Measurements from ENCODE around the gene HMGB2. TPM values are rescaled to one million over a fixed set of nuclear protein-coding genes. Genes with fewer than 3 reads are reported as not detected.
A peak's percentile ranks its signal among the peaks of the same experiment; 100 is the strongest.

HMGB2 gene
- total RNA-seq, 1 donor from 2014 or later: 36.1 TPM

- no peak for TF ChIP-seq CTCF (IDR thresholded peaks at IDR 0.05)
- Histone ChIP-seq H3K4me3 (no peak overlapping the region), H3K4me1 (no peaks in the 10 kb centered on the region), H3K9me3 (peaks cover 3 to 23% of the 10 kb centered on the region in 2 donors), H3K27ac (no peak overlapping the region), H3K27me3 (no peaks in the 10 kb centered on the region), H3K36me3 (no peaks in the 10 kb centered on the region)
- DNase-seq (ENCODE audit: low spot score in 2 of 2): no peak
- intact Hi-C loops (cut with DNase I): no loop called here
Measured at GRCh38 chr4:173288698-173289352, 45.3 kb downstream of the HMGB2 start.

- no peaks in the 10 kb centered on the region for H3K27me3 ChIP-seq
- H3K4me1 ChIP-seq: no peaks in the 10 kb centered on the region
- peak in 1 of 2 donors; percentile 73 for DNase-seq (ENCODE audit: low spot score in 2 of 2)
- no peaks in the 10 kb centered on the region for H3K36me3 ChIP-seq
- TF ChIP-seq CTCF (IDR thresholded peaks at IDR 0.05): peak in 2 of 3 experiments; percentile 38 to 50
- H3K27ac ChIP-seq: no peak overlapping the region
- intact Hi-C loops (cut with DNase I): no loop called here
- no peak overlapping the region for H3K4me3 ChIP-seq
- peaks cover 3 to 28% of the 10 kb centered on the region in 2 donors for H3K9me3 ChIP-seq
Measured at GRCh38 chr4:173288296-173288695, 45.9 kb downstream of the HMGB2 start.

- H3K27me3 ChIP-seq: no peaks in the 10 kb centered on the region
- H3K36me3 ChIP-seq: no peaks in the 10 kb centered on the region
- peaks cover 3 to 31% of the 10 kb centered on the region in 2 donors for H3K9me3 ChIP-seq
- no peak overlapping the region for H3K4me3 ChIP-seq
- no peak for TF ChIP-seq CTCF (IDR thresholded peaks at IDR 0.05)
- DNase-seq (ENCODE audit: low spot score in 2 of 2): no peak
- H3K27ac ChIP-seq: no peak overlapping the region
- intact Hi-C loops (cut with DNase I): no loop called here
- no peaks in the 10 kb centered on the region for H3K4me1 ChIP-seq
Measured at GRCh38 chr4:173287486-173287885, 46.7 kb downstream of the HMGB2 start.

GRCh38 chr4:173284463-173284862 lies 49.7 kb downstream of the HMGB2 start:
- H3K9me3 ChIP-seq: peaks cover 3 to 31% of the 10 kb centered on the region in 2 donors
- no peak overlapping the region for H3K4me3 ChIP-seq
- intact Hi-C loops (cut with DNase I): no loop called here
- no peaks in the 10 kb centered on the region for H3K4me1 ChIP-seq
- H3K36me3 ChIP-seq: no peaks in the 10 kb centered on the region
- no peak for TF ChIP-seq CTCF (IDR thresholded peaks at IDR 0.05)
- H3K27ac ChIP-seq: no peak overlapping the region
- H3K27me3 ChIP-seq: no peaks in the 10 kb centered on the region
- no peak for DNase-seq (ENCODE audit: low spot score in 2 of 2)

GRCh38 chr4:173282626-173283025 lies 51.5 kb downstream of the HMGB2 start:
- Histone ChIP-seq H3K27me3 (no peaks in the 10 kb centered on the region), H3K9me3 (peaks cover 3 to 31% of the 10 kb centered on the region in 2 donors), H3K36me3 (no peaks in the 10 kb centered on the region), H3K4me1 (no peaks in the 10 kb centered on the region), H3K4me3 (no peak overlapping the region), H3K27ac (no peak overlapping the region)
- no peak for DNase-seq (ENCODE audit: low spot score in 2 of 2)
- intact Hi-C loops (cut with DNase I): no loop called here
- no peak for TF ChIP-seq CTCF (IDR thresholded peaks at IDR 0.05)

- Histone ChIP-seq H3K27me3 (no peaks in the 10 kb centered on the region), H3K27ac (no peak overlapping the region), H3K36me3 (no peaks in the 10 kb centered on the region), H3K4me3 (no peak overlapping the region), H3K4me1 (no peaks in the 10 kb centered on the region), H3K9me3 (peaks cover under 1 to 31% of the 10 kb centered on the region in 2 donors)
- intact Hi-C loops (cut with DNase I): no loop called here
- DNase-seq (ENCODE audit: low spot score in 2 of 2): no peak
- no peak for TF ChIP-seq CTCF (IDR thresholded peaks at IDR 0.05)
Measured at GRCh38 chr4:173282256-173282562, 51.9 kb downstream of the HMGB2 start.
